ENCODE measurements around the gene SORBS1.

SORBS1 gene

DNA sequence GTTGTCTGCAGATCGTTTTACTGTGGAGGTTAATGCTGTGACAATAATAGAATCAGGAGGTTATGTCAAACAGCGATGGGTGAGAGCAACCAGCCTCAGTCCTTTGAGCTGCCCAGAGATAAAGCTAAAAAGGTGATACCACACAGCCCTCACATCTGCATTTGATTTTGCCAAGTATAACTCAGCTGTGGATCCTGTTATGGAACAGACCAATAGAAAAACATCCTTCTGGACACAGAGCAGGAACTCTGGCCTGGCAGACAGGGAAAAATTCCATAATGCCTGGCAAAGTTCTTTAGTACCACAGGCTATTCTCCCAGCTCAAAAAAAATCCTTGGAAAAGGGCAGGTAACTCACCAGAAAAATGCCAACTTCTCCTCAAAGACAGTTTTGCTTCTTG, 183.2 kb downstream of the SORBS1 start:
- Histone ChIP-seq H3K4me3 (ENCODE audit: low read depth, low read length) (no peak overlapping the region), H3K36me3 (ENCODE audit: control insufficient read depth in 2 of 2, insufficient read depth in 1 of 2, low read length in 2 of 2) (peaks cover 0 to 3% of the 10 kb centered on the region in 2 experiments; a peak in 1 of 3 replicates), H3K9me3 (ENCODE audit: control insufficient read depth, insufficient read depth, low read depth, low read length) (no peaks in the 10 kb centered on the region), H3K27ac (ENCODE audit: extremely low read depth, low read depth, low read length) (no peak overlapping the region), H3K4me1 (ENCODE audit: control insufficient read depth, insufficient read depth, low read length) (no peaks in the 10 kb centered on the region)
- ChIA-PET POLR2A (no interaction called here), CTCF (interaction anchor here (0.6 to 10.8 kb wide), 9 partner anchors 12 to 315 kb away, joined by 3 to 213 read pairs (median 3); partner anchors contain the start of gene TCTN3)
- TF ChIP-seq ZFP41 (tag by site-specific recombination; IDR thresholded peaks at IDR 0.05; ENCODE audit: borderline replicate concordance) (no peak), ZNF596 (tag by site-specific recombination; IDR thresholded peaks at IDR 0.05) (no peak), ZNF16 (tag by site-specific recombination; IDR thresholded peaks at IDR 0.05; ENCODE audit: low read depth) (no peak), ZNF548 (tag by site-specific recombination; IDR thresholded peaks at IDR 0.05) (no peak), ZNF658 (tag by site-specific recombination; IDR thresholded peaks at IDR 0.05) (no peak), OSR2 (tag by site-specific recombination; IDR thresholded peaks at IDR 0.05) (no peak), ZNF521 (tag by site-specific recombination; IDR thresholded peaks at IDR 0.05) (no peak), ZNF280D (tag by site-specific recombination; IDR thresholded peaks at IDR 0.05) (no peak), GFI1B (tag by site-specific recombination; IDR thresholded peaks at IDR 0.05) (no peak), ZNF175 (tag by site-specific recombination; IDR thresholded peaks at IDR 0.05) (no peak), TRIM28 (IDR thresholded peaks at IDR 0.05; ENCODE audit: borderline replicate concordance, low read length) (no peak), ZNF24 (tag by site-specific recombination; IDR thresholded peaks at IDR 0.05) (no peak), MZF1 (tag by site-specific recombination; IDR thresholded peaks at IDR 0.05; ENCODE audit: borderline replicate concordance) (no peak), MEIS1 (CRISPR knock-in tag; IDR thresholded peaks at IDR 0.05; ENCODE audit: borderline replicate concordance) (no peak), ZIC2 (tag by site-specific recombination; IDR thresholded peaks at IDR 0.05) (no peak), WT1 (tag by site-specific recombination; IDR thresholded peaks at IDR 0.05) (no peak), BCL11A (tag by site-specific recombination; IDR thresholded peaks at IDR 0.05; ENCODE audit: low read depth) (no peak)
- TF ChIP-seq, protein P1, sequence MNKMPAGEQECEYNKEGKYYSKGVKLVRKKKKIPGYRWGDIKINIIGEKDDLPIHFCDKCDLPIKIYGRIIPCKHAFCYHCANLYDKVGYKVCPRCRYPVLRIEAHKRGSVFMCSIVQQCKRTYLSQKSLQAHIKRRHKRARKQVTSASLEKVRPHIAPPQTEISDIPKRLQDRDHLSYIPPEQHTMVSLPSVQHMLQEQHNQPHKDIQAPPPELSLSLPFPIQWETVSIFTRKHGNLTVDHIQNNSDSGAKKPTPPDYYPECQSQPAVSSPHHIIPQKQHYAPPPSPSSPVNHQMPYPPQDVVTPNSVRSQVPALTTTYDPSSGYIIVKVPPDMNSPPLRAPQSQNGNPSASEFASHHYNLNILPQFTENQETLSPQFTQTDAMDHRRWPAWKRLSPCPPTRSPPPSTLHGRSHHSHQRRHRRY (tag by site-specific recombination; IDR thresholded peaks at IDR 0.05), result no peak
- TF ChIP-seq, protein P2, sequence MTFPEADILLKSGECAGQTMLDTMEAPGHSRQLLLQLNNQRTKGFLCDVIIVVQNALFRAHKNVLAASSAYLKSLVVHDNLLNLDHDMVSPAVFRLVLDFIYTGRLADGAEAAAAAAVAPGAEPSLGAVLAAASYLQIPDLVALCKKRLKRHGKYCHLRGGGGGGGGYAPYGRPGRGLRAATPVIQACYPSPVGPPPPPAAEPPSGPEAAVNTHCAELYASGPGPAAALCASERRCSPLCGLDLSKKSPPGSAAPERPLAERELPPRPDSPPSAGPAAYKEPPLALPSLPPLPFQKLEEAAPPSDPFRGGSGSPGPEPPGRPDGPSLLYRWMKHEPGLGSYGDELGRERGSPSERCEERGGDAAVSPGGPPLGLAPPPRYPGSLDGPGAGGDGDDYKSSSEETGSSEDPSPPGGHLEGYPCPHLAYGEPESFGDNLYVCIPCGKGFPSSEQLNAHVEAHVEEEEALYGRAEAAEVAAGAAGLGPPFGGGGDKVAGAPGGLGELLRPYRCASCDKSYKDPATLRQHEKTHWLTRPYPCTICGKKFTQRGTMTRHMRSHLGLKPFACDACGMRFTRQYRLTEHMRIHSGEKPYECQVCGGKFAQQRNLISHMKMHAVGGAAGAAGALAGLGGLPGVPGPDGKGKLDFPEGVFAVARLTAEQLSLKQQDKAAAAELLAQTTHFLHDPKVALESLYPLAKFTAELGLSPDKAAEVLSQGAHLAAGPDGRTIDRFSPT (tag by site-specific recombination; IDR thresholded peaks at IDR 0.05), result no peak

DNA sequence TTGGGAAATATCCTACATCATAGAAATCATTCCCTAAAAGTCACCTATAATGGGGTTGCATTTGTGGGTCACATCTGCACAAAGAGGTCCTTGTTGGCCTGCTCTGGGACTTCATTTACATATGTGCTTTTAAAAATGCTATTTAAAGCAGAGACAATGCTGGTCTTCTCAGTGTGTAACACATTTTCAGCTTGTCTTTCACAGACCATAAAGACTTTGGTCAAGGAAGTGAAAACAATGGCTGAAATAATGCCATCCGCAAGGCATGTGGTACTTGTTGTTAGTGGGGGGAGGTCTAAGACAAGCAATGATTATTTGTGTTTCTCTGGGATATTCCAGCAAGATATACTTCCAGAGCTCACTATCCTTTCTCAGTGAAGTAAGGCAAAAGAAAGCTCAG, 185.8 kb downstream of the SORBS1 start:
- Histone ChIP-seq H3K27ac (ENCODE audit: extremely low read depth, low read depth, low read length) (no peak overlapping the region), H3K4me1 (ENCODE audit: control insufficient read depth, insufficient read depth, low read length) (no peaks in the 10 kb centered on the region), H3K36me3 (ENCODE audit: control insufficient read depth in 2 of 2, insufficient read depth in 1 of 2, low read length in 2 of 2) (no peaks in the 10 kb centered on the region), H3K4me3 (ENCODE audit: low read depth, low read length) (no peak overlapping the region), H3K9me3 (ENCODE audit: control insufficient read depth, insufficient read depth, low read depth, low read length) (no peaks in the 10 kb centered on the region)
- CTCF ChIA-PET, result interaction anchor here (0.5 to 10.8 kb wide), 52 partner anchors 11 to 1553 kb away, joined by 3 to 213 read pairs (median 6); partner anchors contain the start of gene TCTN3
- POLR2A ChIA-PET, result interaction anchor here (0.7 kb wide), 1 partner anchor 10 kb away, joined by 3 read pairs; no protein-coding TSS in a partner anchor
- TF ChIP-seq ZNF354C (tag by site-specific recombination; IDR thresholded peaks at IDR 0.05; ENCODE audit: borderline replicate concordance, low read depth) (no peak), GLIS2 (tag by site-specific recombination; IDR thresholded peaks at IDR 0.05) (no peak), ZNF202 (tag by site-specific recombination; IDR thresholded peaks at IDR 0.05; ENCODE audit: borderline replicate concordance) (no peak)
- TF ChIP-seq, protein P3, sequence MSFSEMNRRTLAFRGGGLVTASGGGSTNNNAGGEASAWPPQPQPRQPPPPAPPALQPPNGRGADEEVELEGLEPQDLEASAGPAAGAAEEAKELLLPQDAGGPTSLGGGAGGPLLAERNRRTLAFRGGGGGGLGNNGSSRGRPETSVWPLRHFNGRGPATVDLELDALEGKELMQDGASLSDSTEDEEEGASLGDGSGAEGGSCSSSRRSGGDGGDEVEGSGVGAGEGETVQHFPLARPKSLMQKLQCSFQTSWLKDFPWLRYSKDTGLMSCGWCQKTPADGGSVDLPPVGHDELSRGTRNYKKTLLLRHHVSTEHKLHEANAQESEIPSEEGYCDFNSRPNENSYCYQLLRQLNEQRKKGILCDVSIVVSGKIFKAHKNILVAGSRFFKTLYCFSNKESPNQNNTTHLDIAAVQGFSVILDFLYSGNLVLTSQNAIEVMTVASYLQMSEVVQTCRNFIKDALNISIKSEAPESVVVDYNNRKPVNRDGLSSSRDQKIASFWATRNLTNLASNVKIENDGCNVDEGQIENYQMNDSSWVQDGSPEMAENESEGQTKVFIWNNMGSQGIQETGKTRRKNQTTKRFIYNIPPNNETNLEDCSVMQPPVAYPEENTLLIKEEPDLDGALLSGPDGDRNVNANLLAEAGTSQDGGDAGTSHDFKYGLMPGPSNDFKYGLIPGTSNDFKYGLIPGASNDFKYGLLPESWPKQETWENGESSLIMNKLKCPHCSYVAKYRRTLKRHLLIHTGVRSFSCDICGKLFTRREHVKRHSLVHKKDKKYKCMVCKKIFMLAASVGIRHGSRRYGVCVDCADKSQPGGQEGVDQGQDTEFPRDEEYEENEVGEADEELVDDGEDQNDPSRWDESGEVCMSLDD (tag by site-specific recombination; IDR thresholded peaks at IDR 0.05), result no peak
- TF ChIP-seq, protein P4, sequence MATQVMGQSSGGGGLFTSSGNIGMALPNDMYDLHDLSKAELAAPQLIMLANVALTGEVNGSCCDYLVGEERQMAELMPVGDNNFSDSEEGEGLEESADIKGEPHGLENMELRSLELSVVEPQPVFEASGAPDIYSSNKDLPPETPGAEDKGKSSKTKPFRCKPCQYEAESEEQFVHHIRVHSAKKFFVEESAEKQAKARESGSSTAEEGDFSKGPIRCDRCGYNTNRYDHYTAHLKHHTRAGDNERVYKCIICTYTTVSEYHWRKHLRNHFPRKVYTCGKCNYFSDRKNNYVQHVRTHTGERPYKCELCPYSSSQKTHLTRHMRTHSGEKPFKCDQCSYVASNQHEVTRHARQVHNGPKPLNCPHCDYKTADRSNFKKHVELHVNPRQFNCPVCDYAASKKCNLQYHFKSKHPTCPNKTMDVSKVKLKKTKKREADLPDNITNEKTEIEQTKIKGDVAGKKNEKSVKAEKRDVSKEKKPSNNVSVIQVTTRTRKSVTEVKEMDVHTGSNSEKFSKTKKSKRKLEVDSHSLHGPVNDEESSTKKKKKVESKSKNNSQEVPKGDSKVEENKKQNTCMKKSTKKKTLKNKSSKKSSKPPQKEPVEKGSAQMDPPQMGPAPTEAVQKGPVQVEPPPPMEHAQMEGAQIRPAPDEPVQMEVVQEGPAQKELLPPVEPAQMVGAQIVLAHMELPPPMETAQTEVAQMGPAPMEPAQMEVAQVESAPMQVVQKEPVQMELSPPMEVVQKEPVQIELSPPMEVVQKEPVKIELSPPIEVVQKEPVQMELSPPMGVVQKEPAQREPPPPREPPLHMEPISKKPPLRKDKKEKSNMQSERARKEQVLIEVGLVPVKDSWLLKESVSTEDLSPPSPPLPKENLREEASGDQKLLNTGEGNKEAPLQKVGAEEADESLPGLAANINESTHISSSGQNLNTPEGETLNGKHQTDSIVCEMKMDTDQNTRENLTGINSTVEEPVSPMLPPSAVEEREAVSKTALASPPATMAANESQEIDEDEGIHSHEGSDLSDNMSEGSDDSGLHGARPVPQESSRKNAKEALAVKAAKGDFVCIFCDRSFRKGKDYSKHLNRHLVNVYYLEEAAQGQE (tag by site-specific recombination; IDR thresholded peaks at IDR 0.05), result no peak

All from HEK293 (cell line).